GM21576 (cell line): ENCODE results near the gene CTNND2.

Source experiments
- ATAC-seq: cut with Tn5 transposase; IDR thresholded peaks from one replicate; pipeline ENCODE4 v1.9.1; 2021; ENCODE audit warnings: mild to moderate bottlenecking, moderate library complexity; ENCODE audit not compliant: unreplicated experiment

CTNND2 gene, protein sequence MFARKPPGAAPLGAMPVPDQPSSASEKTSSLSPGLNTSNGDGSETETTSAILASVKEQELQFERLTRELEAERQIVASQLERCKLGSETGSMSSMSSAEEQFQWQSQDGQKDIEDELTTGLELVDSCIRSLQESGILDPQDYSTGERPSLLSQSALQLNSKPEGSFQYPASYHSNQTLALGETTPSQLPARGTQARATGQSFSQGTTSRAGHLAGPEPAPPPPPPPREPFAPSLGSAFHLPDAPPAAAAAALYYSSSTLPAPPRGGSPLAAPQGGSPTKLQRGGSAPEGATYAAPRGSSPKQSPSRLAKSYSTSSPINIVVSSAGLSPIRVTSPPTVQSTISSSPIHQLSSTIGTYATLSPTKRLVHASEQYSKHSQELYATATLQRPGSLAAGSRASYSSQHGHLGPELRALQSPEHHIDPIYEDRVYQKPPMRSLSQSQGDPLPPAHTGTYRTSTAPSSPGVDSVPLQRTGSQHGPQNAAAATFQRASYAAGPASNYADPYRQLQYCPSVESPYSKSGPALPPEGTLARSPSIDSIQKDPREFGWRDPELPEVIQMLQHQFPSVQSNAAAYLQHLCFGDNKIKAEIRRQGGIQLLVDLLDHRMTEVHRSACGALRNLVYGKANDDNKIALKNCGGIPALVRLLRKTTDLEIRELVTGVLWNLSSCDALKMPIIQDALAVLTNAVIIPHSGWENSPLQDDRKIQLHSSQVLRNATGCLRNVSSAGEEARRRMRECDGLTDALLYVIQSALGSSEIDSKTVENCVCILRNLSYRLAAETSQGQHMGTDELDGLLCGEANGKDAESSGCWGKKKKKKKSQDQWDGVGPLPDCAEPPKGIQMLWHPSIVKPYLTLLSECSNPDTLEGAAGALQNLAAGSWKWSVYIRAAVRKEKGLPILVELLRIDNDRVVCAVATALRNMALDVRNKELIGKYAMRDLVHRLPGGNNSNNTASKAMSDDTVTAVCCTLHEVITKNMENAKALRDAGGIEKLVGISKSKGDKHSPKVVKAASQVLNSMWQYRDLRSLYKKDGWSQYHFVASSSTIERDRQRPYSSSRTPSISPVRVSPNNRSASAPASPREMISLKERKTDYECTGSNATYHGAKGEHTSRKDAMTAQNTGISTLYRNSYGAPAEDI (N-terminal part only)

DNA sequence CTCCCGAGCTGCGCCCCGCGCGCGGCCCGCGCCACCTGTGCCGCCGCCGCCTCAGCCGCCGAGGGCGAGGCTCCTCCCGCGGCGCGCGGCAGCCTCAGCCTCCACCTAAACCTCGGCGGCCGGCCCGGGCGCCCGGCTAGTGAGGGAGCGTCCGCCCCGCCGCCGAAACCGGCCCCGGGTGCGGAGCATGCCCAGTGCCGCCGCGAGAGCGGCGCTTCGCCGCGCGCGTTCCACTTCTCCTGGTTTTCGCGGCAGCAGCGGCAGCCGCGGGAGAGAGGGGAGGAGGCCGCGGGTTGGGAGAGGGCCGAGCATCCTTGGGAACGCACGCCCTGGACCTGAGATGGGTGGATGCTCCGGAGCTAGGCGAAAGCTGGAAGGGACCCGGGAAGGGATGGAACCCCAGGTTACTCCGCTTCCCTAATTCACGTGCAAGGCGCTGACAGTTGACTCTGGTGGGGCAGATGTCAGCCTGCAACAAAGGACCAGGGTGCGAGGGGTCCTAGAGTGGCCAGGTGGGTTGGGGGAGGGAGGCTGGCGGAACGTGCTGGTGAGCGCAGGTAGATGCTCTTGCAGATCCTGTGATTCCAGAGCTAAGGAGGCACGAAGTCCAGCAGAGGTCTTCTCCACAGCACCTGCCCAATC lies at the start of gene CTNND2:
TSS of gene CTNND2 (minus strand) at position 182 of the 642 bp plus-strand sequence. CDS start 593 bp downstream, outside the sequence.
- ATAC-seq: no peak

DNA sequence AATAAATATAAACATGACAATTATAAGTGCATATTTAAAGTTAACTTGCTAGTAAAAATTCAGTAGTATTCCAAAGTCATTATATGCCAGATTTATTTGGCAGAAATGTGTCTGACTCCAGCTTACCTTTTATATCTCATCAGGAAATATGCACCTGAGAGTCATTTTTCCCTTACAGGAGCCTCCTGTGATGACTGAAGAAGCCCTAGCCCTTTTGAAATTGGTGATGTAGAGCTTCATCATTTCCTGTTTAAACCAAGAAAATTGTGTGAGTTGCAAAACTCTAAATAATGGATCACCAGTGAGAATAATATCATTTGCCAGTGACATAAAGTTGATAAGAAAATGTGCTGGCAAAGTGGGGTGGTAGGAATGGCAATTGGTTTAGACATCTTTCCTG lies 42.1 kb upstream of the CTNND2 start:
- ATAC-seq: no peak

DNA sequence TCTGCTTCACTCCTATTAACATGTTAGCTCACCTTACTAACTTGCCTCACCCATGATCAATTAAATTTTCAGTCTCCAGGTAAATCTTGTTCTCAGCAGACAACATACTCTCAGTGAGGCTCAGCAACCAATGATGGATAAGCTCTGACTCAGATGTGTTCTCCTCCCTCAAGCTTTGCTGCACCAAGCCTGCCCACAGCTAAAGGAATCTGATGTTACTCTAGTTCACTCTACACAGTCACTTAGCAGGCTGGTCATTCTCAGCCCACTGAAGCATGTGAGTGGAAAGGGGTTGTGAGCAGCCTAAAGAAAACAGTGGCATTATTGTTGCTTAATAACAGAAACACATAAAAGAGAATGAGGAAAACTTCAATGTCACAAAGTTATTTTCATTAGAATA lies 37.3 kb upstream of the CTNND2 start:
- no peak for ATAC-seq

DNA sequence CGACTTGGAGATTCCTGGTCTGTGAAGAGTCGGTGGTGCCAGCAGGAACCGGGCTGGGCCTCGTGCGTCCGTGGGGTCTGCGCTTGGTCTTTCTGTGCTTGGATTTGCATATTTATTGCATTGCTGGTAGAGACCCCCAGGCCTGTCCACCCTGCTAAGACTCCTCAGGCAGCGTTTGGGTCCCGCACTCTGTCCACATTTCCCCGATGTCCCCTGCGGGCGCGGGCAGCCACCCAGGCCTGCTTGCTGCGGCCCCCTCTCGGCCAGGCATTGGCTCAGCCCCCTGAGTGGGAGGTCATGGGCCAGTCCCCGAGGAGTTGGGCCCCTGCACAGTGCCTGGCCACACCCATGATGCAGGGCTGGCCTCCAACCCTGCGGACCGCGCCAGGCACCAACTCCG lies 27.4 kb upstream of the CTNND2 start:
- no peak for ATAC-seq

DNA sequence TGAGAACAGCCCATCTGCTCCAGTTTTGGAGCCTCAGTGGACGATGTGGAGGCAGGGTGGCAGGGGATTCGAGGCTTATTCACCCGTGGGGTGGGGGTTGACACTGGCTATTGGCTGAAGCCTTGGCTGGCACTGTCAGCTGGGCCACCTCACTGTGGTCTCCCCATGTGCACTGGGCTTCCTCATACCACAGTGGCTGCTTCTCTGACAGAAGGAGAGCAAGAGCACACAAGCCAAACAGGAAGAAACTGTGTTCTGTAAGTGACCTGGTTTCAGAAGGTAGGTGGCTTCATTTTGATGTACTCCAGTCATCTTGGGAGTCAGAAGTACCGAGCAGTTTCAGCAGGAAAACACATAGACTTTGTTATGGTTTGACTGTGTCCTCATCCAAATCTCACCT lies 24.7 kb upstream of the CTNND2 start:
- ATAC-seq: no peak

DNA sequence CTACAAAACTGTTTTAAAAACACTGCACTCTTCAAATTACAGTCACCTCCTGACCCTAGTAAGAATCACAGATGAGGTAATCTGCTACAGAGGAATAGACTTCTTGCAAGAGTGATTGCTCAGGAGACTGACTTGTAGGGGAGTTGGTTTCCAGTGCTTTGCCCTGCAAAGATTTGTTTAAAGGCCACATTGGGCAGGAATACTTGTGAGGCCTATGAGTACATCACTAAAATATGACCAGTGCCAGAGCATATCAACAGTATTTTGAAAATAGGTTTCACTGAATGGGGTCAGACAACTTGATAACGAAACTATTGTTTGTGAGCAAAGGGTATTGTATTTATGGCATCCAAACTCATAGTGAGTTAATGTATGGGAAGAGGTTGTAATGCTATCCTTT lies 21.5 kb upstream of the CTNND2 start:
- no peak for ATAC-seq

DNA sequence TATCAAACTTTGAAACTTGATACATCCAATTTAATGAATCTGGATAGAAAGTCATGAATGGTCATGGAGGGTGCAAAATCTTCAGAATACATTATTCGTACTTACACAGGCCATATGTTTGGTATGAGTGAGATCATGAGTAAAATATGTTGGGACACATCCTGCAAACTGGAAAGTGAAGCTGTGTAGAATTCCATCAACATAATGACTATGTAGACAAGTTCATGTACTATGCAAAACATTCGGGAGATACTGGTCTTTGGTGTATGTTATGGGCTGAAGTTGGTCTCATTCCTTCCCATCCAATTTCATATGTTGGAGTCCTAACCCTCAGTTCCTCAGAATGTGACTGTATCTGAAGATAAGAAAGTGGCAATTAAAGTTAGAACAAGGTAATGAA lies 18.1 kb upstream of the CTNND2 start:
- no peak for ATAC-seq

DNA sequence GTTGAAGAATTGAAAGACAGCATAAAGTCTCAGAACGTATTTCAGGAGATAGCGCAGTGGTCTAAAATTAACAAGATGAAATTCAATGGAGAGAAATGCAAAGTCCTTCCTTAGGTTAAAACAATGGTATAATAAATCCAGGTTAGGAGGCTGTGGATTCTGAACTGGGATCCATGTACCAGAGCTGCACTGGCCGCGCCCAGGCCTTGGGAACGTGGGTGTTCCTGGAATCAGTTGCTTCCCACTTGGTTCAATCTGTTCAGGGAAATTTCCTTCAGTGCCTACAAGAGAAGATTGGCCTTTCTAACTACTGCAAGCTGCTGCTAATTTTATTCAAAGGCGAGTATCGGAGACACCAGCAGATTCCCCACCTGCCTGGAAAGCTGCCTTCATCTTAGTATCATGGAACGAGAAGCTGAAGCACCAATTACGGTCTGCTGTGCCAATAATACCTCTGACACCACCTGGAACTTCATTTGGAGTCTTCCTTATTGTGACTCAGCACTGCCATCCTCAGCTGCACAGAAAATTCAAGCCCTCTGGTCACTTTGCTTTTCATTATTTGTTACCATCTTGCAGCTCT lies 14.3 kb upstream of the CTNND2 start:
- ATAC-seq: no peak

DNA sequence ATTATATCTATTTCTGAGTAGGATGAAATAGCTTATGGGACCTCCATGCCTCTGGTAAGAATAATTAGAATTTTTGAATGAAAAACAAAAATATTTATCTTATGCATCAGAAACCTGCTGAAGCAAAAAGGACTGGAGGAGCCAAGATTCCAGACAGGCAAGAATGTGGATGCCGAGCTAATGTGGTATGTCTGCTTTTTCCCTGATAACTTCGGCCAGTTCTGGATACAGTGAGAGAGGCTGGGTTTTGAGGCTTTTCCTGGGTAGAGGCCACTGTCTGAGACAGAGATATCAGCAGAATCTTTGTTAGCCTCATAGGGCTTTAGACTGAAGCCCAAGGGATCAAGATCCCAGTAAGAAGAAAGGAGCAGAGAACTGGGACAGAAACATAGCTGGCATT lies 5.2 kb upstream of the CTNND2 start:
- ATAC-seq: no peak

DNA sequence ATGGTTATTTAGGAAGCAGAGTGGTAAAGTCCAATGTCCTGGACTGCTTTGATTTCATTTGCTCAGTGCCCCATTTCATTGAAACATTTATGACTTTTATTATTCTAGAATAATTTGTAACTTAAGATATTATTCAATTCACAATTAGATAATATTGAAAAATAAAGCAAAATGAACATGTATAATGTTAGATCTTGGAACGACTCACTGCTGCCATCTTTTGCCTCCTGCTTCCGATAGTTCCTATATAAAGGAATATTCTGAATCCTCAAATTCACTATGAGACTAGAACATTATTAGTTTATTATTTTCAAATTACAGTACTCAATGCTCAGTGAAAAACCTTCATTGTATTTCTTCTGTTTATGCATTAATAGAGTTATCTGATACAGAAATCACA lies 2.3 kb upstream of the CTNND2 start:
- no peak for ATAC-seq

DNA sequence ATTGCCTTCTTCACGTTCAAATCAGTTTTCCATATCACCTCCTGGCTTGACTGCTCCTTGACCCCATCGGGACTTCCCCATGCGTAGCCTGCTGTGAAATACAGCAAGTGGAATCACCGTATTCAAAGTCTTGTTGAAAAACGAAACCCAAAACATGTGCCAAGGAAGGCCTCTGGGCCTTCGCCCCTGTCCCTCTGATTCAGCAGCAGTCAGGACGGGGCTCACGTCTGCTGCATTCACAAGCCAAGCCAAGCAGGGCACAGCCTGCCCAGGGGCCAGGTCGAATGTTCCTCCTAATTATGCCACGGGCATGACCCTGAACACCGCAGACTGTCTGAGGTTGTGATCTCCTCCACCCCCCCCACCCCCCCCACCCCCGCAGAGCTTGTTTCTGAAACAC lies 960 bp upstream of the CTNND2 start:
- ATAC-seq: no peak

DNA sequence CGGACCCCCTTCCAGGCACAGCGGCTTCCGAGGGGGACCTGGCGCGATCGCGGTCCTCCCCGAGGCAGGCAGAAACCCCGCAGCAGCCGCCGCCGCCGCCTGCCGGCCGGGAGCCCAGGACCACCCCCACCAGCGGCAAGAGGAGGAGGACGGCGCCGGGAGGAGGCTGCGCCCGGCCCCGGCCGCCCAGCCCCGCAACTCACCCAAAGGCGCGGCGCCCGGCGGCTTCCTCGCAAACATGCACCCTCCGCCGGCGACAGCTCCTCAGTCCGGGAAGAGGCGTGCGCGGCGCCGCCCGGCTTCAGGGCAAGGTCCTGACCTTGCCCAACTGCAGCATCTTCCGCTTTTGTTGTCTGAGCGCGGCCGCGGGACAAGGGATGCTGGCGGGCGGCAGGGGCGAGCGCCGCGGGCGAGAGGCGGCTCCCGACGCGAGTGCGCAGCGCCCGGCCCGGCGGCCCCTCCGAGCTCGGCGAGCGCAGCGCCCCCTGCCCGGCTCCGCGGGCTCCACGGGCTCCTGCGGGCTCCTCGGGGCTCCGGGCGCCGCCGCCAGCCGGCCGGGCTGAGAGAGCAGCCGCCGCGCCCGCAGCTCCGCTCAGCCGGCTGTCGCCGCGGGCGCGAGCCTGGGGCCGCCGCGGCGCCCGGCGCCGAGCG lies 507 bp downstream of the CTNND2 start:
- no peak for ATAC-seq

DNA sequence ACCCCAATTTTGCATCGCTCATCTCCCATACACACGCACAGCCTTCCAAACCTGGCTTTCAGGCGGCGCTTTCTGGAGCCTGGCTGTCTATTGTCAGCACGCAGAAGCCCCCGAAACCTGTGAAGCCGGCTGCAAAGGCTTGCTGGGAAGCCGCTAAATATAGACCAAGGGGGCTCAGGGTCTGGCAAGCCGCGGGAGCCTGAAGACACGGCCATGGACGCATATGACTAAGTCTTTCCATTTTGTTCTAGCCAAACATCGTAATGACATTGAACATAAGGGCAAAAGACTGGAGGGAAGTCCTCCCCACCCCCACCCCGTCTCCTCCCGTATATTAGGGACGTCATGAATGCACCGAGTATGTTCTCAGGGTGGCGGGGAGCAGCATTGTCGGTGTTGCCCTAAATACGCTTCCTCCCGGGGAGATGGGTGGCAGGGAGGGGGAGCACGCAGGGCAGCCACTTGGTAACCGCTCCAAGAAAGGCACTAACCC lies 1.1 kb downstream of the CTNND2 start:
- no peak for ATAC-seq

DNA sequence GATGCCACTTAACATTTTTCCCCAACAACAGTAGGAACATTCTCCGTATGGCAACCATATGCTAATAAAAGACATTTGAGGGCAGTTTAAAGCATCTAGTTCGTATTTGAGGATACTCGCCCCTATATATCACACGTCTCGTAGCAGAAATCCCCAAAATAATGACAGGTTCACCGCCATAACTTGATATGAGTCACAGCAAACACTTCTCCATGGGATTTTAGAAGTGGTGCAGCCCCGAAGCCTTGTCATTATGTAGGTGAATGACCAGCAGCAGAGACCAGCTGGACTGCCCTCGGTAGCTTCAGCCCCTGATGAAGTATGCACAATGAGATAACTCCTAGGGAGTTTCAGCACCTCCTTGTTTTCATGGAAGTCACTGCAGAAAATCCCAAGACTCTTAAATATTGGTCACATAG lies 2.0 kb downstream of the CTNND2 start:
- ATAC-seq: no peak

DNA sequence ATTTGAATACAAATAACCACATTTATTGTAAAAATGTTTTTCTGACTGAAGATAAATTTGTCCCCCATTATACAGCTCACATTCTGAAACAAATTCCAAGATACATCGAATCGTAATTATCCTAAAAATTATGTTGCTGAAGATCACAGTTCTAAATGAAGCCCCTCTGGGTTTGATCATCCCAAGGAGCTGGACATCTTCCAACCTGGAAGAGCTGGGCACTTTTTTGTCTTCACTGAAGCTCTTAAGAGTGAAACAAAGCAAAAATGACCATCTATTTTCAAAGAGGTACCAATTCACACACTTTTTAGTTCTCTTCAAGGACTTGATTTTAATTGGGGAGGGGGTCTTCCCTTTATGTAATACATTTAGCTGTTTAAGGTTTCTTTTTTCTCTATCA lies 5.5 kb downstream of the CTNND2 start:
- no peak for ATAC-seq

DNA sequence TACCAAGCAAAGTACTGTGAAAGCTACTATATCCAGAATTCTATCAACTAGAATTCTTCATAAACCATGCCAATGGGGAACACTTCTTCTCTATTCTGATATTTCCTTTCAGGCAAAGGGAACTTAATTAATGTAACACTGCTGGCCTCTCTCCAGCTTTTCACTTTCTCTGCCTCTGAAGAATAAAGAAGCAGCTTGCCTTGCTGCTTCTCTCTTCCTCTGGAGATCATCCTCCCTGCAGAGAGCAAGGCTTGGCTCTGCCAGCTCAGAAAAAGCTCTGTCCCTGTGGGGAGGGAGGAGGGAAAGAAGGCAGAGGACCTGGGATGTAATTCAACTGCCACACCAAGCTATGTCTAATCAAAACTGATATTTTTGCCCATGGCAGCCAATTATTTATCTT lies 6.5 kb downstream of the CTNND2 start:
- ATAC-seq: no peak

DNA sequence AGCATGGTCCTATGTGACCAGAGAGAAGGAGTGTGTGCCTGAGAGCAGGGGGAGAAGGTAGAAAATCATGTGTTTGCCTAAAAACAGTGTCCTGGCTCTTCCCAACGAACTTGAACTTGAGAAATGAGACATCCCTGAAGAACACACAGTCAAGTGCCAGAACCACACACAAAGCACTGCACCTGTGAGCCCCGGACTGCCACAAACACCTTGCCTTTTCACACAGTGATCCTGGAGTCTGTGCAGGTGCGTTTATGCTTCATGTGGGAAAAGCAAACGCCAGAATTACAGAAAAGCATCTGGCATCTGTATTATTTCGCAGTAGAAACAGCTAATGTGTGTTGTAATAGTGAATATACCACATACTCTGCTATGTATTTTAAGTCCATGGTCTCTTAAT lies 9.3 kb downstream of the CTNND2 start:
- ATAC-seq: no peak

DNA sequence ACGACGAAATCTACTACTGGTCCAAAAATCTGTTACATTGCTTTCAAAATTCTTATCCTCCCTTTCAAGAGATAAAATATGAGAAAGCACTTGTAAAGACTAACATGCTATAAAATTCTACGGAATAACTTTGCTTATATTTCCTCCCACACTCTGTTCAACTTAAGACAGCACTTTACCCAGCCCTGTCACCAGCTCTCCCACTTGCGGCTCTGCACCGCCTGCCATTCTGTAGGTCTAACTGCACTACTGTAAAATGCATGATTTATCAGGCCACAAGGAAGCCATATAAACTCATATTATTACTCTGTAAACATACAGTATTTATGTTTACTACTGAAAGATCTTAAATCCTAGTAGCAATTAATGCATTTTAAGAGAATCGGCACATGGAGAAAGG lies 11.4 kb downstream of the CTNND2 start:
- ATAC-seq: no peak

DNA sequence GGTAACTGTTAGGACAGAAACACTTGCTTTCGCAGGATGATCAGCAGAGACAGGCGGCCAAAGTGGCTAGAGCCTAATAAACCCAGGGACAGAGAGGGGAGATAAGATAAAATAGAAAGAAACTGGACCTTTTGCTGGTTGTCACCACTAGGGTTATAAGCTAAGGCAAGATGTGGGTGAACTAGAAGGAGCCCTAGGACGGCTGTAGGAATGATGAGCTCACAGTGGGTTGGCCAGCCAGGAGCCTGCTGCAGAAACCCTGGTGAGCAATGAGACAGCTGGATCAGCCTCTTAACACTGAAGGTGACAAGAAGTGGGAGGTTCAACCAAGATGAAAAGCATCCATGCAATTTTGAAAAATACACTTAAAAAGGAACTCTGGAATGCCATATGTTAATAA lies 13.5 kb downstream of the CTNND2 start:
- no peak for ATAC-seq

DNA sequence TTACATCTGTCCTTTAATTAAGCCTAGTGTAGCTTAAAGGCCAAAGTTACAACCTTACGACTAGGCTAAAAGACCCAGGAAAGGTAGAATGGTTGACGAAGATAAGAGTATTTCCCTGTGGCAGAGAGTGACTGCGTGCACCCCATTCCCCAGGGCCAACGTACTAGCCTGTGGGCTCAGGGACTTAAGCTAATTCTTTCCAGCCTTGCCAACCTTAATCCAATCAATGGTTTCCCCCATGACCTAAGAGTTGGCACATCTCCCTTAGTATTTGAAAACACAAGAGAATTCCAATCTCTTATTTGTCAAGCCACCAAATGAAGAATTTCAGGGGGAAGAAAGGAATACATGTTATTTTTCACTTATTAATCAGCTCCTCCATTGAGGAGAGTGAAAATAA lies 16.0 kb downstream of the CTNND2 start:
- no peak for ATAC-seq
